PFSK-1 (cell line): Measurements from ENCODE around the gene CNIH3.

Experiments used
- FOXP2 ChIP-seq: optimal IDR thresholded peaks from 2 replicates; pipeline ENCODE3; 2011; ENCODE audit warnings: borderline replicate concordance, control low read depth, inconsistent platforms; ENCODE audit not compliant: insufficient read depth; ENCODE audit errors: extremely low read length, extremely low read depth
- POLR2AphosphoS5 ChIP-seq: IDR thresholded peaks from 2 replicates; pipeline ENCODE4 v1.6.1; 2012; ENCODE audit warnings: low read depth, mild to moderate bottlenecking, control low read depth, low read length, moderate library complexity
- SIN3A ChIP-seq: IDR thresholded peaks from 2 replicates; pipeline ENCODE4 v1.6.1; 2012; ENCODE audit warnings: mild to moderate bottlenecking, low read length, moderate library complexity, borderline replicate concordance; ENCODE audit not compliant: insufficient read depth
- TAF1 ChIP-seq: IDR thresholded peaks from 2 replicates; pipeline ENCODE4 v1.6.1; 2012; ENCODE audit warnings: low read length, control low read depth, borderline replicate concordance; ENCODE audit not compliant: insufficient read depth
- TF ChIP-seq, protein P1 (sequence below), 2 experiments: IDR thresholded peaks; 2 replicates each; pipeline versions ENCODE4 v1.6.1 to v1.8.0; 2011 to 2012; ENCODE audit warnings: low read depth in 2 of 2, low read length in 2 of 2, control low read depth in 1 of 2, inconsistent platforms in 1 of 2, mild to moderate bottlenecking in 1 of 2, moderate library complexity in 1 of 2; ENCODE audit not compliant: insufficient read depth in 1 of 2

The CNIH3 gene

GRCh38 chr1:224780736-224781135, 164.6 kb downstream of the CNIH3 start:
- TF ChIP-seq TAF1 (no peak), FOXP2 (no peak), SIN3A (no peak), POLR2AphosphoS5 (no peak)
- TF ChIP-seq, protein P1, sequence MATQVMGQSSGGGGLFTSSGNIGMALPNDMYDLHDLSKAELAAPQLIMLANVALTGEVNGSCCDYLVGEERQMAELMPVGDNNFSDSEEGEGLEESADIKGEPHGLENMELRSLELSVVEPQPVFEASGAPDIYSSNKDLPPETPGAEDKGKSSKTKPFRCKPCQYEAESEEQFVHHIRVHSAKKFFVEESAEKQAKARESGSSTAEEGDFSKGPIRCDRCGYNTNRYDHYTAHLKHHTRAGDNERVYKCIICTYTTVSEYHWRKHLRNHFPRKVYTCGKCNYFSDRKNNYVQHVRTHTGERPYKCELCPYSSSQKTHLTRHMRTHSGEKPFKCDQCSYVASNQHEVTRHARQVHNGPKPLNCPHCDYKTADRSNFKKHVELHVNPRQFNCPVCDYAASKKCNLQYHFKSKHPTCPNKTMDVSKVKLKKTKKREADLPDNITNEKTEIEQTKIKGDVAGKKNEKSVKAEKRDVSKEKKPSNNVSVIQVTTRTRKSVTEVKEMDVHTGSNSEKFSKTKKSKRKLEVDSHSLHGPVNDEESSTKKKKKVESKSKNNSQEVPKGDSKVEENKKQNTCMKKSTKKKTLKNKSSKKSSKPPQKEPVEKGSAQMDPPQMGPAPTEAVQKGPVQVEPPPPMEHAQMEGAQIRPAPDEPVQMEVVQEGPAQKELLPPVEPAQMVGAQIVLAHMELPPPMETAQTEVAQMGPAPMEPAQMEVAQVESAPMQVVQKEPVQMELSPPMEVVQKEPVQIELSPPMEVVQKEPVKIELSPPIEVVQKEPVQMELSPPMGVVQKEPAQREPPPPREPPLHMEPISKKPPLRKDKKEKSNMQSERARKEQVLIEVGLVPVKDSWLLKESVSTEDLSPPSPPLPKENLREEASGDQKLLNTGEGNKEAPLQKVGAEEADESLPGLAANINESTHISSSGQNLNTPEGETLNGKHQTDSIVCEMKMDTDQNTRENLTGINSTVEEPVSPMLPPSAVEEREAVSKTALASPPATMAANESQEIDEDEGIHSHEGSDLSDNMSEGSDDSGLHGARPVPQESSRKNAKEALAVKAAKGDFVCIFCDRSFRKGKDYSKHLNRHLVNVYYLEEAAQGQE (IDR thresholded peaks at IDR 0.05; ENCODE audit: insufficient read depth in 1 of 2, low read depth in 2 of 2, low read length in 2 of 2), result no peak

GRCh38 chr1:224781800-224782199, 165.7 kb downstream of the CNIH3 start:
- TF ChIP-seq POLR2AphosphoS5, result no peak
- TF ChIP-seq TAF1, result no peak
- TF ChIP-seq FOXP2, result no peak
- TF ChIP-seq, protein P1 (IDR thresholded peaks at IDR 0.05; ENCODE audit: insufficient read depth in 1 of 2, low read depth in 2 of 2, low read length in 2 of 2), result no peak
- no peak for TF ChIP-seq SIN3A

- TF ChIP-seq FOXP2 (no peak), TAF1 (no peak), POLR2AphosphoS5 (no peak), SIN3A (no peak)
- TF ChIP-seq, protein P1 (IDR thresholded peaks at IDR 0.05; ENCODE audit: insufficient read depth in 1 of 2, low read depth in 2 of 2, low read length in 2 of 2), result no peak
Measured at GRCh38 chr1:224782281-224783000, 166.3 kb downstream of the CNIH3 start.

- TF ChIP-seq, protein P1 (IDR thresholded peaks at IDR 0.05; ENCODE audit: insufficient read depth in 1 of 2, low read depth in 2 of 2, low read length in 2 of 2), result no peak
- TF ChIP-seq FOXP2 (no peak), SIN3A (no peak)
Measured at GRCh38 chr1:224783006-224783651, 167.0 kb downstream of the CNIH3 start.
